Measurements from ENCODE around the gene FTSJ3.

The FTSJ3 gene

GRCh38 chr17:63774141-63774968 is 53.1 kb downstream of the FTSJ3 start, which contains the start of gene DDX42:
Gene DDX42, plus strand, starts transcription at chr17:63774170. Its CDS starts 12,880 bp downstream, at chr17:63787050.
- peaks cover 7% of the 10 kb centered on the region for H3K36me3 Mint-ChIP-seq
- H3K4me3 Mint-ChIP-seq = peak within 1 kb of the TSS; percentile 93
- peak within 1 kb of the TSS; percentile 98 for H3K27ac Mint-ChIP-seq
- DNase-seq (ENCODE audit: low spot score in 2 of 2) (no peak), ATAC-seq (ENCODE audit: low read depth) (peak; percentile 5)
- no peaks in the 10 kb centered on the region for H3K9me3 Mint-ChIP-seq
- peaks cover 36% of the 10 kb centered on the region for H3K4me1 Mint-ChIP-seq
- H3K27me3 Mint-ChIP-seq = no peaks in the 10 kb centered on the region

- peaks cover 36% of the 10 kb centered on the region for H3K4me1 Mint-ChIP-seq
- H3K9me3 Mint-ChIP-seq = no peaks in the 10 kb centered on the region
- H3K27me3 Mint-ChIP-seq = no peaks in the 10 kb centered on the region
- peak; percentile 82 for ATAC-seq (ENCODE audit: low read depth)
- H3K36me3 Mint-ChIP-seq = peaks cover 7% of the 10 kb centered on the region
- peak; percentile 96 to 98 for DNase-seq (ENCODE audit: low spot score in 2 of 2)
- peak within 1 kb of the TSS; percentile 93 for H3K4me3 Mint-ChIP-seq
- peak within 1 kb of the TSS; percentile 98 for H3K27ac Mint-ChIP-seq
Observed at GRCh38 chr17:63773272-63774140, 54.0 kb downstream of the FTSJ3 start, which contains the start of gene CCDC47. Gene CCDC47, minus strand, starts transcription at chr17:63773597. Its CDS starts 7,422 bp downstream, at chr17:63766175.

GRCh38 chr17:63772801-63773271 is 54.6 kb downstream of the FTSJ3 start:
- peaks cover 32% of the 10 kb centered on the region for H3K4me1 Mint-ChIP-seq
- peaks cover 5% of the 10 kb centered on the region for H3K36me3 Mint-ChIP-seq
- peak overlapping the region; percentile 93 for H3K4me3 Mint-ChIP-seq

More at GRCh38 chr17:63772801-63773271, 54.6 kb downstream of the FTSJ3 start:
- DNase-seq (ENCODE audit: low spot score in 2 of 2) = peak in 1 of 2 donors; percentile 2
- H3K27me3 Mint-ChIP-seq = no peaks in the 10 kb centered on the region
- no peaks in the 10 kb centered on the region for H3K9me3 Mint-ChIP-seq
- H3K27ac Mint-ChIP-seq = peak overlapping the region; percentile 98
- no peak for ATAC-seq (ENCODE audit: low read depth)
